Stimulated activated CD4-positive, alpha-beta T cell treated with anti-CD3 and anti-CD28 coated beads, Interleukin-4, amount 100 ng/mL, for 4 hours (primary cell): Measurements from ENCODE around the gene UBA7.
"Not testable (repeated sequence)": the region's sequence is repeated elsewhere in the genome, so short reads cannot be mapped to it uniquely, and the experiment has no call there.

Experiments
- DNase-seq, 2 experiments: peaks; one replicate each; pipeline ENCODE4 v3.0.0-alpha.2; 2020

The UBA7 gene, protein sequence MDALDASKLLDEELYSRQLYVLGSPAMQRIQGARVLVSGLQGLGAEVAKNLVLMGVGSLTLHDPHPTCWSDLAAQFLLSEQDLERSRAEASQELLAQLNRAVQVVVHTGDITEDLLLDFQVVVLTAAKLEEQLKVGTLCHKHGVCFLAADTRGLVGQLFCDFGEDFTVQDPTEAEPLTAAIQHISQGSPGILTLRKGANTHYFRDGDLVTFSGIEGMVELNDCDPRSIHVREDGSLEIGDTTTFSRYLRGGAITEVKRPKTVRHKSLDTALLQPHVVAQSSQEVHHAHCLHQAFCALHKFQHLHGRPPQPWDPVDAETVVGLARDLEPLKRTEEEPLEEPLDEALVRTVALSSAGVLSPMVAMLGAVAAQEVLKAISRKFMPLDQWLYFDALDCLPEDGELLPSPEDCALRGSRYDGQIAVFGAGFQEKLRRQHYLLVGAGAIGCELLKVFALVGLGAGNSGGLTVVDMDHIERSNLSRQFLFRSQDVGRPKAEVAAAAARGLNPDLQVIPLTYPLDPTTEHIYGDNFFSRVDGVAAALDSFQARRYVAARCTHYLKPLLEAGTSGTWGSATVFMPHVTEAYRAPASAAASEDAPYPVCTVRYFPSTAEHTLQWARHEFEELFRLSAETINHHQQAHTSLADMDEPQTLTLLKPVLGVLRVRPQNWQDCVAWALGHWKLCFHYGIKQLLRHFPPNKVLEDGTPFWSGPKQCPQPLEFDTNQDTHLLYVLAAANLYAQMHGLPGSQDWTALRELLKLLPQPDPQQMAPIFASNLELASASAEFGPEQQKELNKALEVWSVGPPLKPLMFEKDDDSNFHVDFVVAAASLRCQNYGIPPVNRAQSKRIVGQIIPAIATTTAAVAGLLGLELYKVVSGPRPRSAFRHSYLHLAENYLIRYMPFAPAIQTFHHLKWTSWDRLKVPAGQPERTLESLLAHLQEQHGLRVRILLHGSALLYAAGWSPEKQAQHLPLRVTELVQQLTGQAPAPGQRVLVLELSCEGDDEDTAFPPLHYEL

DNA sequence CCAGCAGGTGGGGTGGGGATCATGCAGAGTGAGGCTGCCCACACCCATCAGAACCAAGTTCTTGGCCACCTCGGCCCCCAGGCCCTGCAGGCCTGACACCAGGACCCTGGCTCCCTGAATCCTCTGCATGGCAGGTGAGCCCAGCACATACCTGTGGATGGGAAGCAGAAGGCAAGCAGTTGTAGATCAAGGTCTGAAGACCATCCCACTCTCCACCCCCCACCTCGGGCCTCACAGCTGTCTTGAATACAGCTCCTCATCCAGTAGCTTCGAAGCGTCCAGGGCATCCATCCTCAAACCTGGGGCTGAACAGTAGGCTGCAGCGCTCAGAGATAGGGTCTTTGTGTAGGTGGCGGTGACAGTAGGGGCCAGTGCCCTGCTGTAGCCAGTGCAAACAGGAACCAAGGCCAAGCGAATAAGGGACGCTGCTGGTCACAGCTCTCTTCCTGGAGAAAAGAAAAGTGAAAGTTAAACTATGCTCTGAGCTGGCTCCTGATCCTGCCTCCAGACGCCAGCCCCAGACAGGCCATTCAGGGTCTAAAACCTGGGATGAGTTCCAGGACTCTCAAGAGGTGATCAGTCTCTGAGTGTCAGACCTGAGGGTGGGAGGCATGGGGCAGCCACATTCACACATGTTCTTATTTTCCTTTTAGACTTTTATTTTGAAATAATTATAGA is at the start of gene UBA7:
Gene UBA7 (minus strand): TSS at position 457 of the 678 bp plus-strand sequence. CDS start 166 bp downstream, at position 291.
- peak; percentile 5 to 17 for DNase-seq

DNA sequence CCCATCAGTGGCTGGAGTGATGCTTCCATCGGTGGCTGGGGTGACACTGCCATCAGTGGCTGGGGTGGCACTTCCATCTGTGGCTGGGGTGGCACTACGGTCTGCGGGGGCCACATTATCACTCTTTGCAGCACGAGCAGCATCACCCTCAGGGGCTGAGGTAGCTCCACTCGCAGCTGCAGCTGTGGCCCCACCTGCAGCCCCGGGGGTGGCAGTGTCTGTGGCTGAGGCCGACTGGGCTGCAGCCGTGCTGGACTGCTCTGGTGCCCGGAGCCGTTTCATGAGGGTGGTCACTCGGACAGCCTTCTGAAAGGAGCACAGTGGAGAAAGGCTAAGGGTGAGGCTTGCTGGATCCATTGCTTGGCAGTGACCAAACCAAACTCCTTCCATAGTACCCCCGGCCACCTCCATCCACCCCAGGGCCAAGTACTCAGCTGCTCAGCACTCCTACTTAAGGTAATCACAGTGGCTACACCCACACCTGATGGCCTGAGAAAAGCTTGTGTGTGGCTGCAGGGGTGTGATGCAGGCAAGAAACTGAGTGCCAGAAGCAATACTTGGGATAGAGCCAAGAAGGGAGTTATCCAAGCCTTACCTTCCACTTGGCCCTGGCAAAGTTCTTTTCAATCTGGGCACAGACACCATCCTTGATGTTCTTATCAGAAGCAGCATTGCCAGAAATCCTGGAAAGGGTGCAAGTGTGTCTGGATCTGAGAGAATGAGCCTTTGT is 46.0 kb upstream of the UBA7 start:
- DNase-seq: no peak

DNA sequence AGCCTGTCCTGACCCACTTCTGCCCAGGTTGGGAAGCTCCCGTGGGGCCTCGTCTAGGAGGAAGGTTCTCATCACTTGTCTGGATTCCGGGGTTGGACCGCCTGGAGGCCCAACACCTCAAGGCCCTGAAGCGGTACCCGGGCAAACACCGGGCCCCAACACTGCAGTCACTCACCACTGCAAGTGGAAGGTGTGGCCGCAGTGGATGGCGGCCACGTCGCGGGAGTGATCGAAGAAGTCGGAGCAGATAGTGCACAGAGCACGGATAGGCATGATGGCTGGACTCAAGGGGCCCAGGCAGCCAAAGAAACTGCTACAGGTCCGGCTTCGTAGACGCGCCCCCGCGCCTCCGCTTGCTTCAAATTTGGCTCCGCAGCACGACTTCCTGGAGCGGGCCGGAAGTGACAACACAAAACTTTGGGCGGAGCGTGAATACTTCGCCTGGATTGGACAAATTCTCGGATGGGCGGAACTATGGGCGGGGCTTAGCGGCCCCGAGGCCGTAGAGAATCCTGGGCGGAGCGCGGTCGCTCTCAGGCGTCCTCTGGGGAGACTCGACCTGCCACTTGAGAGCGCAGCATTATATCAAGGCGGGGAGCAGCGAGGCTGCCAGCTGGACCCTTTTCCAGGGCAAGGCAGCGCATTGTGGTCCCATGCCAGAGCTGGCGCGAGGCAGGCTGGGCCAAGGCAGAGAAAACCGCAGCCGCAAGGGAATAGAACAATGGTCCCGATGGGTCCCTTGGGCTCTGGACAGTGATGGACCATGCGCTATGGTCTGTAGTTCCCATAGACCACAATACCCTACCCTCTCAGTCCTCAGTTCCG is 42.6 kb upstream of the UBA7 start, which contains the start of gene TRAIP:
Gene TRAIP (minus strand): TSS at position 384 of the 825 bp plus-strand sequence. CDS start 111 bp downstream, at position 273.
- DNase-seq: peak; percentile 91

DNA sequence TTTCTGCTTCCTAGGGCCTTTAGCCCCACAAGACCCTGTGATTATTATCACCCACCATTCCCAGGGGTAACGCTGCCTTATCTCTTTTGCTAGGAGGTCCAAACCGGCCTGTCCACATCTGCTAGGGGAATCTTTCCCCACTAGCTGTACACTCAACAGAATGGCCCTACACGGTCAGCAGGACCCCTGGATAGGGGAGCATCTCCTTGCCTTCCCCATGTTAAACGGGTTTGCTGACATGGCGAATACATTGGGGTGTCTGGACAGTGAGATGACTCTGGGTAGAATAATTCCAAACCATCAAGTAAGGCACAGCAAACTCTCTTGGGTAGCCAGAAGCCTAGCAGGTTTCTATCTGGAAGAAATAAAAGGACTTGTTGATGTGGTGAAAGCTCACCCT is 41.9 kb upstream of the UBA7 start:
- no peak for DNase-seq

DNA sequence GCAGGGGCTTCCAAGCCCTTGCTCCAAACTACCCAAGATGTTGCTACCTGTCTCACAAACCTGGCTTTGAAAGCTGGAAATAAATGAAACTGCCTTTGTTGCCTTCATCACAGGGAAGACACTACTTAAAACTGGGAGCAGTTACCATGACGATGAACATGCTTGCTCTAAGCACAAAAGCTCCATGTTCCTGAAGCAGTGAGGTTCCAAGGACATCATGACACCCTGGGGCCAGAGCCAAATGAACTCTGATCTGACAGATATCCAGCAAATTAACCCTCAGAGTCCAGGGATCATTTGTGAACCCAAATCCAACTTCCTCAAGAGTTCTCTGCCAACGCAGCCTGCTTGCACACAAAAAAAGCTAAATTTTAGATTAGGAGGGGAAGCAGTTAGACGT is 31.9 kb upstream of the UBA7 start:
- DNase-seq: no peak

DNA sequence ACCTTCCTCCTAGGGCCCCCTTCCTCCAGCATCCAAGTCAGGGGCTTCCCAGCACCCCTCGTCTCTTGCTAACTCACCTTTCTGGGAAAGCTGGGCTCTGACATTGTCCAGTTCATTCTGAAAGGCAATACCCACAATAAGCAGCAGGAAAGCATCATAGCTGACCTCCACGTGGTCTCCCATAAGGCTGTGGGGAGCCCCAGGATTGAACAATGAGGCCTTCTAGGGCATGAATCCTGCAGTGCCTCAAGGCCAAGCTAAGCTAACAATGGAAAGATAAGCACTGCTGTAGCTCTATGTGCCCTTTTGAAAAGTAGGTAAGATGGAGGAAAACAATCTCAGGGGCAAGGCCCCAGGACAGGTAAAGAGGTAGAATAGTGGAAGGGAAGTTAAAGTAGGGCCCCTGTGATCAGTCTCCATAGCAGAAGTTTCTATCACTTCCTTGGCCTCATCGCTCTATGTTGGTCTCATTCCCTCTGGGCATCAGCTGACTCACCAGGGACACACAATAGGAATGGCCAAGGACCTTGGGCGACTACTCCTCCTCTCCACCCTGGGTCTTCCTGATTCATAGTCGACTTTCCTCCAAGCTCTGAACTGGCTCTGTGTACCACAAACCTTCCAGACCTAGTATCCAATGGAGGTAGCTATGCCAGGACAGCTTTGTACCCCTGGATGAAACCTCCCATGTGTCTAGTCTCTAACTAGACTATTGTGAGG is 30.9 kb upstream of the UBA7 start:
- no peak for DNase-seq

DNA sequence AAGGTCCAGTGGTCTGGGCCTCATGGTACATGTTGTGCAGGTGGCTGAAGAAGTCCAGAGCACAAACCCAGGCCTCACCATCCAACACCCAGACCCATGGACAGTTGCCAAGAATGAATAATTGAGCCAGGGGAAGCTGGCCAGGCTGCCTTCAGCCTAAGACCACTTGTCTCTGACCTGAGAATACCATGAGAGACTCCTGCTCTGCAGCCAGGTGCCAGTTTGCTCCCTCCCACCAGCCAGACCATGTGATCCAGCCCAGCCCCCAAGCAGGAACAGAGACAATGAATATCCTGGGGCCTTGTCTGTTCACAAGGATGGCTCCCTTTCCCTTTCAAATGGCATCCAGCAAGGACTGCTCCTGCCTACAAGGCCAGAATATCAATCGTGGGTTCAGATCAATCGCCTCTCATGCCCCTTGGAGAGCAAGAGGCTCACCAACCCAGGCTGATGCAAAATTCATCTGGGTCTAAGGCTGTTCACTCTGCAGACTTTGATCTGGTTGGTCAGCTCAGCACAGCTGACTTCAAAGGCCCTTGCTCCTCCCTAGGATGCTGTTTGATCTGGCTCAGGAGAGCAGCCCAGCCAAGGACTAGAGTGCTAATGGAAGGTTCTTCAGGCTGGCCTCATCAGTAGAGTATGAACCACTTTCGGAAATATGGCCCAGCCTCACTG is 29.2 kb upstream of the UBA7 start:
- DNase-seq: no peak

DNA sequence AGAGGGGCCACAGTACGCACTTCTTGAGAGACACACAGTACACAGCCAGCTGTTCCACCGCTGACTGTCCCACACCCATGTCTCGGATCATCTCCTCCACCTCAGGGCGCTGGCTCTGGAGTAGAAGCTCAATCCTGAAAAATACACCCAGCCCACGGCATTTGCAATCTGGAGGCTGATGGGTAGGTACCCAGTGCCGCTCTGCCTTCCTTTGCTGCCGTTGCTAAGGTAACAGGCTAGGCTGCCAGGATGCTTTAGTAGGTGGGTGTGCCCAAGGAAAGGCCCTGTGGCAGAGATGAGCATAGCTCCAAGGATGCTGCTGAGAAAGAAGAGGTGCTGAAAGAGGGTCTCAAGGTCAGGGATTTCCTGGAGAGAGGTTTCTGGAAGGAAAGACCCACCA is 28.1 kb upstream of the UBA7 start:
- DNase-seq: no peak

DNA sequence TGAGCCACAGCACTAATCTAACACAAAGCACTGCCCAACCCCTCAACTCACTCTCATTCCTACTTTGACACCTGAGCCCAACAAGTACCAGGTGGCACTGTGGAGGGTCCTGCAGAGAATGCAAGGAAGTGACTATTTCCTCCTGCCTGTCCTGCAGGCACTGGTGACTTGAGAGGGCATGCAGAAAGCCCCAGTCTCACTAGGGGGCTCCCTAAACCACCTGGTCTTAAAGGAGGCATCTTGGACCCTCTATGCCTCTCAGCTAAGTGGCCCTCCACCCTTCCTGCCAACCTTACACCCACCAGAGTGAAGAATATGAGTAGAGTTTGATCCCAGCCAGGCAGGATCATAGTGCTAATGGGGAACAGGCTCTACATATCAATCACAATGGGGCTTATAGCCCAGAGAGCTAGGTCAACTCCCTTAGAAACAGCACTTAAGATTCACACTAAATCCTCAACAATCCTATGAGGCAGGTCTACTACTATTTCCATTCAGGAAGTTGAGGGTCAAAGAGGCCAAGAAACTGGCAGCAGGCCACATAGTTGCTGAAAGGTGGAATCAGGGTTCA is 27.5 kb upstream of the UBA7 start:
- no peak for DNase-seq

DNA sequence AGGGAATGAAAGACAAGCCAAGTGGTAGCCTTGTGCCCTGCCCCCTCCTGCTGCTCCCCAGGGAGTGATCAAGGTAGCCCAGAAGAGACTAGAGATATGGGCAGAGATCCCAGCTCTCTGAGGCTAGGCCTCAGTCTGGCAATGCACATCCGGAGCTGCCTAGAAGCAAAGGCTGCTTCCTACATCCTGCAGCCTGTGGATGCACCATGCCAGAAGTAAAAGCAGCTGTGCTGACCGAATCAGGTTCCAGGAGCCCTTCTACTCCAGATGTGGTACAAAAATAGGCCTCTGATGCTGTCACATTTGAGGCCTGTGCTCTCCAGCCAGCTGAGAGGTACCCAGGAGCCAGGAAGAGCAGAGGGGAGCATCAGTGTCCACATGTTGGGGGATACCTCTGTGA is 26.6 kb upstream of the UBA7 start:
- DNase-seq: no peak

DNA sequence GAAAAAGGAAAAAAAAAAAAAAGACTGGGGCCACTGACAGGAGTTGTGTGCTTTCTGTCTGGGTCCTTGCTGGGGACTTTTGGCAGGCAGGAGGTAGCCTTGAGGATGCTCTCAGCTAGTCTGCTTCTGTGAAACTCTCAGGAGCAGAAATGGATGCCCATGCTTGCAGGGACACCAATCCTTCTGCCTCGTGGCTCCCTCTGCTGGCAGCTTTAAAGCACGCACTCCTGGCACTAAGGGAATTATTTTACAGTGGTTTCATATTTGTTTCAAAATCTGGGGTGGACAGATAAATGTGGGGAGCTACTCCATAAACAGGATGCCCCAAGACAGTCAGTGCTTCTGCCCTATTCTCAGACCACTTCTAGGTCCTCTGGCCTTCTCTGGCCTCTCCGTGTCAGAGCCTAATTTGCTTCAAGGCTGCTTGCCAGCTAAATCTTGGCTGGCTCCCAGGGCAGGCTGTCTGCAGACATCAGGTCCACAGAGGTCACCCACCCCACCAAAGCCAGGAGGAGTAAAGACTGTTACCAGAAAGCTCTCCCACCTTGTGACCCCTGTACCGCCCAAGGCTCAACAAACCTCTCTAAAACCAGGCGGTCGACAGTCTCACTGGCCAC is 25.5 kb upstream of the UBA7 start:
- peak; percentile 72 to 73 for DNase-seq

DNA sequence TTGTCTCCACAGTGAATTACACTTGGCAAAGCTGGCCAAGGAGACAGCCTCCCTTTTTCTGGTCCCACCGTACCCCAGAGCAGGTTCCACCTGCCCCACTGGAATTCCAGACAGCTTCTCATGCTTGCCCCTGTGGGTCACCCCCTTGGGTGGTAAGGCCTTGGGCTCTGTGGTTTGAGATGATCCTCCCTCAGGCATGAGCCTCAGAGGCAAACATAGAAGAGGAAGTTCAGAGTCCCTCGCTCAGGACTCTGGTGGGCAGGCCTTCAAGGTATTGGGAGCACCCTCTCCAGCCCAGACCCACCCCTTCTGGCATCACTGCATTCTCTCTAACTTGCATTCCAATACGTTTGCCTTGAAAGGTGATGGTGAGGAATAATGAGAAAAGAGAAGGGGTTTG is 17.6 kb upstream of the UBA7 start:
- no peak for DNase-seq

DNA sequence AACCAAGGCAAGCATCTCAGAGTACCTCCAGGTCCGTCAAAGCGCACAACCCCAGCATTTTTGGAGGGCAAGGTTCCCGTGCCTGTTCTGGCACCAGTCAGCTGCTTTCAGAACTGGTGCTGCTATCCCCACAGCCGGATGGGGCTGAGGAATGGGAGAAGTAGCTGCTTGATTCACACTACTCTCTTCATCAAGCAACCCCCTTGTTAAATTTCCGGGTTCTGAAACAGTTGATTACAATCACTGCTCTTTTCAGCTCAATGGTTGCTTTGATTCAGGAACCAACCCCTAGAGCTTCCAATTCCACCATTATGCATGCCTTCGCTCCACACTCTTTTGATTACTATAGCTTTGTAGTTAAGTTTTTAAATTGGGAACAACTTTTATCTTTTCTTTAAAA is 12.3 kb upstream of the UBA7 start:
- DNase-seq: no peak

DNA sequence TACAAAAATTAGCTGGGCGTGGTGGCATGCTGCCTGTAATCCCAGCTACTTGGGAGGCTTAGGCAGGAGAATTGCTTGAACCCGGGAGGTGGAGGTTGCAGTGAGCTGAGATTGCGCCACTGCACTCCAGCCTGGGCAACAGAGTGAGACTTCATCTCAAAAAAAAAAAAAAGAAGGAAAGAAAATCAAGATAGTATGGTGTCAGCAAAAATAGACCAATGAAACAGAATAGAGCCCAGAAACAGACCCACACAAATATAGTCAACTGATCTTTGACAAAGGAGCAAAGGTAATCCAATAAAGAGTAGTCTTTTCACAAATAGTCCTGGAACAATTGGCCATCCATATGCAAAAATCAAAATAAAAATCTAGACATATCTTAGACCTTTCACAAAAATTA is 9.4 kb upstream of the UBA7 start:
- not testable (repeated sequence) for DNase-seq

DNA sequence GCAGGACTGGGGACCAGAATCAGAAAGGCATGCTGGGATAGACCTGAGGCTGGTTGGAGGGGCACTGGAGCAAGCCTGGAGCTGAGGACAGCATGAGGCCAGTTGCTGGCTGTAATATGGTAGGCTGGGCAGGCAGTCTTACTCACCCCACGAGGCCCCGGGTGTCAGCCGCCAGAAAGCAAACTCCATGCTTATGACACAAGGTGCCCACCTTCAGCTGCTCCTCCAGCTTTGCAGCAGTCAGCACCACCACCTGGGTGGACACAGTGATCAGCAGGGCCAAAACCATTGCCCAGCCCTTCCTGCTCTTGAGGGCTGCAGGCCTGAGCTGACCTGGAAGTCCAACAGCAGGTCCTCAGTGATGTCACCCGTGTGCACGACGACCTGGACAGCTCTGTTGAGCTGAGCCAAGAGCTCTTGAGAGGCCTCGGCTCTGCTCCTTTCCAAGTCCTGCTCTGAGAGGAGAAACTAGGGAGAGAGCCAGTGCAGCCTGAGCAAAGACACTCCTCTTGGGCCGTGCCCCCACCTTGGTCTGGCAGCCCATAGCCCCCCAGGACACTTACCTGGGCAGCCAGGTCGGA is 747 bp downstream of the UBA7 start:
- no peak for DNase-seq

DNA sequence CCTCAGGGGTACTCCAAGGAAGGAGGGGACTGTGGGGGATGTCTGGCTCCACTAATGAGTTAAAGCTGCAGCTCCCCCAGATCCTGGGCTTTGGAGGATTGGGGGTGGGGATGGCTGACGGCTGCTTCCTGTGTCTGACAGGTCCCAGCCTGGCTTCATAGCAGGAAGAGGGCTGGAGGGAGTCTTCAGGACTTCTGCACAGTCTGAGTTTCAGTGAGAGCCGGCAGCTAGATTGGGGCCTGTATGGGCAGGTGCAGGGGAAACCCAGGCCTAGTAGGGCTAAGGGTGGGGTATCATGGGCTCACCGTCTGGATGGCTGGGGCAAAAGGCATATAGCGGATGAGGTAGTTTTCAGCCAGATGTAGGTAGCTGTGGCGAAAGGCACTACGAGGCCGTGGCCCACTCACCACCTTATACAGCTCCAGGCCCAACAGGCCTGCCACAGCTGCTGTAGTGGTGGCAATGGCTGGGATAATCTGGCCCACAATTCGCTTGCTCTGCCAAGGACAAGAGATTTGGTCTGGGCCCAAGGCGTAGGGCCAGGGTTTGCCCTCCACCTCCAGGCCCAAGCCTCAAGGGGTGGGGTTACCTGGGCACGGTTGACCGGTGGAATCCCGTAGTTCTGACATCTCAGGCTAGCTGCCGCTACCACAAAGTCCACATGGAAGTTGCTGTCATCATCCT is 6.2 kb downstream of the UBA7 start:
- no peak for DNase-seq

DNA sequence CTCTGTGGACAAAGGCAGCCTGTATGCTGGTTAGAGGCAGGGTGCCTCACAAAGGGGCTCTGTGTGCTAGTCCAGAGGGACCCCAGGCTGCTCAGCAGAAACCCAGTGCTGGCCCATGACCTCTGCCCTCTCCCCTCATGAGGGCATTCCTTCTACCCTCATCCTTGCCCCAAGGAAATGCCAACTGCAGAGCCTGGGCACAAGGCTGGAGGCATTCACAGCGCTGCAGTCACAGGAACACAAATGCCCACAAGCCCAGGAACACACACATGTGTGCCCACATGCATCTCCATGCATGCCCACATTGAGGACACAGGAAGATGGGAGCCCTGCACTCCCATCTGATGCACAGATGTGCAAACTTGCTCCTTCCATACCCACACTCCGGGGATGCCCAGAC is 6.9 kb downstream of the UBA7 start:
- no peak for DNase-seq
